Ovary (tissue), 9 donors: ENCODE data around the gene ANKAR. TPM values are rescaled to one million over a fixed set of nuclear protein-coding genes. Genes with fewer than 3 reads are reported as not detected.

ENCODE experiments used
- DNase-seq, 5 donors: peaks; one replicate each; pipeline ENCODE4 v3.0.0-alpha.2; 2019 to 2020
- H3K27ac ChIP-seq, 2 donors: fragments of 200-600 bp; one replicate each; pipeline versions ENCODE4 v1.5.1 to v1.8.0; 2019 to 2022
- H3K27me3 ChIP-seq: fragments of 200-600 bp; one replicate; pipeline ENCODE4 v1.8.0; 2022
- H3K36me3 ChIP-seq: fragments of 200-600 bp; sonication (generic); one replicate; pipeline ENCODE4 v1.5.1; 2019
- H3K4me1 ChIP-seq: one replicate; pipeline ENCODE4 v1.8.1; 2013; ENCODE audit warnings: mild to moderate bottlenecking, moderate library complexity; ENCODE audit not compliant: insufficient read depth
- H3K4me3 ChIP-seq: fragments of 200-600 bp; sonication (generic); one replicate; pipeline ENCODE4 v1.5.1; 2017
- H3K9me3 ChIP-seq, 2 donors: fragments of 200-600 bp in 1 of 2; sonication (generic) in 1 of 2; one replicate each; pipeline versions ENCODE4 v1.5.1 to v1.8.1; 2013 to 2019; ENCODE audit warnings: mild to moderate bottlenecking in 1 of 2, moderate library complexity in 1 of 2
- CTCF ChIP-seq, 3 donors: fragments of 450-650 bp in 2 of 3; fragments of 200-600 bp in 1 of 3; IDR thresholded peaks; one replicate each; pipeline versions ENCODE4 v1.5.1 to v1.8.0; 2016 to 2022; ENCODE audit warnings: antibody characterized with exemption in 3 of 3, mild to moderate bottlenecking in 1 of 3
- EP300 ChIP-seq: sonication (generic); formaldehyde crosslinking; IDR thresholded peaks from one replicate; pipeline ENCODE4 v1.6.1; 2017; ENCODE audit warnings: antibody characterized with exemption
- POLR2A ChIP-seq: fragments of 450-650 bp; IDR thresholded peaks from one replicate; pipeline ENCODE4 v1.6.1; 2017; ENCODE audit warnings: antibody characterized with exemption, mild to moderate bottlenecking, moderate library complexity
- WGBS, 3 donors: extraction: QIAGEN DNeasy Blood & Tissue Kit in 1 of 3; methylation state at CpG; one replicate each; pipeline versions ENCODE4 v1.1.5 to v1.1.7; 2013 to 2017; 5-methylcytosine and 5-hydroxymethylcytosine counted together
- intact Hi-C, 4 donors: fragments of 100-400 bp; cut with DNase I; formaldehyde crosslinking; loops; one replicate each; pipeline versions ENCODE4 v1.11.0 to v1.15.1; 2022 to 2023
- polyA plus RNA-seq, 2 donors: library from polyadenylated mRNA; stranded (reverse); fragments of 200-250 nt in 1 of 2; fragments of 350-450 nt in 1 of 2; fragmentation: Illumina TruSeq in 1 of 2; extraction: RNeasy Lipid Tissue Mini Kit (QIAGEN cat#74804) in 1 of 2; gene quantifications; one replicate each; pipeline ENCODE4 v1.2.3, GENCODE V29; 2013 to 2014
- total RNA-seq, 7 donors: library from RNA; depleted of rRNA in 2 of 7; stranded (reverse); fragments of >200 nt in 2 of 7; fragmentation: NEBNext Ultra II Directional in 3 of 7; extraction: Animal tissue kit (Norgen Biotek cat#: 25700) in 3 of 7; gene quantifications; one replicate each; pipeline versions ENCODE4 v1.1.0 to v1.2.4, GENCODE V29; 2016 to 2023
- donor health status: DM: no; HTN: no; CAD: no; lungs with moderate emphysema.
- donor health status: DM: no; HTN: no; CAD: no.
- donor health status: Bipolar disorder and iron deficiency.
- donor health status: DM: yes; HTN: yes; CAD: no.
- donor health status: DM: no; HTN: no; CAD: no.
- donor health status: DM: yes; HTN: yes; CAD: no.

ANKAR gene
- total and polyA plus RNA-seq, 9 donors: 3.6 to 23.2 (median 17.3) TPM

- DNase-seq: no peak
- Histone ChIP-seq H3K36me3 (no peaks in the 10 kb centered on the region), H3K27ac (no peak overlapping the region), H3K4me3 (no peak overlapping the region), H3K4me1 (no peaks in the 10 kb centered on the region), H3K27me3 (no peaks in the 10 kb centered on the region), H3K9me3 (no peaks in the 10 kb centered on the region)
- intact Hi-C loops: no loop called here
- TF ChIP-seq CTCF (IDR thresholded peaks at IDR 0.05) (no peak), EP300 (no peak), POLR2A (no peak)
- 63 to 67% (median 64%) methylated on average over 2 of the region's 2 CpGs for WGBS, 3 donors
Measured at GRCh38 chr2:189635353-189635752, 39.1 kb upstream of the ANKAR start.

GRCh38 chr2:189638301-189639006 is 36.0 kb upstream of the ANKAR start:
- H3K27ac ChIP-seq: no peak overlapping the region
- H3K4me1 ChIP-seq: no peaks in the 10 kb centered on the region
- no peaks in the 10 kb centered on the region for H3K9me3 ChIP-seq
- H3K27me3 ChIP-seq: no peaks in the 10 kb centered on the region
- no peak for TF ChIP-seq CTCF (IDR thresholded peaks at IDR 0.05)
- intact Hi-C loops: no loop called here
- DNase-seq: no peak
- no peak overlapping the region for H3K4me3 ChIP-seq
- no peaks in the 10 kb centered on the region for H3K36me3 ChIP-seq
- WGBS, 3 donors: 94 to 96% (median 94%) methylated on average over 4 of the region's 4 CpGs

DNA sequence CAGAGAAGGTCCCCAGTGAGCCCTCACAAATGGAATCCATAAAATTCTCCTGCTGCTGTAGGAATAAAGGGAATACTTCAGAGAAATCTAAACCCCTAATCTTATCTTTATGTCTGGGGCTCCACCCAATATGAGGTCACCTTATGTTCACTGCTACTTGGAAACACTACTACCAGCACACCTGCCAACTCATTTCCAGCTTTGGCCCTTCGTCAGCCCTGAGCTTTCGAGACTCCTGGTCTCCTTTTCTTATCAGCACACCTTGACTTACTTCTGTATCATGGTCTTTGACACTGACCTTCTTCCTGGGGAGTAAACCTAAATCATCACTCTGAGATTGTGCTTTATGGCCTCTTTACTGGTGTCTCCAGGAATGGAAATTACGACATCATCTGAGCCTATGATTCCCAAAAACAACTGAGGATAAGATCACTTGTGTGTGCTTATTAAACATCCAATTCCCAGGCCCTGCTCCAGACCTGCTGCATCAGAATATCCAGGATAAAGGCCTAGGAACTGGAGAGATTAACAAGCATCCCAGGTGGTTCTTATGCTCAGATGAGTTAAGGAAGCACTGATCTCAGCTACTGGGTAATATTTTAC is 35.4 kb upstream of the ANKAR start:
- Histone ChIP-seq H3K4me1 (no peaks in the 10 kb centered on the region), H3K27ac (no peak overlapping the region), H3K4me3 (no peak overlapping the region), H3K9me3 (no peaks in the 10 kb centered on the region), H3K27me3 (no peaks in the 10 kb centered on the region), H3K36me3 (no peaks in the 10 kb centered on the region)
- intact Hi-C loops: no loop called here
- no peak for DNase-seq
- no peak for TF ChIP-seq CTCF (IDR thresholded peaks at IDR 0.05)
- 61 to 65% (median 61%) methylated on average over 3 of the region's 3 CpGs for WGBS, 3 donors

DNA sequence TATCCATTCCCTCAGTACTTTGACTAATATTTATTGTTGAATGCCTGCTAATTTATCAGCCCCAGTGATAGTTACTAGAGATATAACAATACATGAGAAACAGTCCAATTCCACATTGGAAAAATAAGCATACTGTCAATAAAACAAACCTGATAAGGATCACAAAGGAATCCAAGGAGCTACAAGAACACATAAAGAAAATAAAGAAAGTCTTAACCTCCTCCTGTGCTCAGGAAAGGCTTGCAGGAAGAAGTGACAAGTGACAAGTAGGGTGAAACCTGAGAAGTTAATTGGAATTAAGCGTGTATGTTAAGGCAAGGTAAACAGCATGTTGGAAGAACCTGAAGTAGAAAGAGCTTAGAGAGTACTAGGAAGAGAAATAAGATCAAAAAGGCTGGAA is 33.5 kb upstream of the ANKAR start:
- Histone ChIP-seq H3K27me3 (no peaks in the 10 kb centered on the region), H3K4me1 (no peaks in the 10 kb centered on the region), H3K27ac (no peak overlapping the region), H3K4me3 (no peak overlapping the region), H3K9me3 (no peaks in the 10 kb centered on the region), H3K36me3 (no peaks in the 10 kb centered on the region)
- 76 to 88% (median 88%) methylated on average over 1 of the region's 1 CpG for WGBS, 3 donors
- intact Hi-C loops: no loop called here
- no peak for TF ChIP-seq CTCF (IDR thresholded peaks at IDR 0.05)
- no peak for TF ChIP-seq POLR2A
- TF ChIP-seq EP300: no peak
- no peak for DNase-seq
